ENCODE results near the gene TRPV5.

DNA sequence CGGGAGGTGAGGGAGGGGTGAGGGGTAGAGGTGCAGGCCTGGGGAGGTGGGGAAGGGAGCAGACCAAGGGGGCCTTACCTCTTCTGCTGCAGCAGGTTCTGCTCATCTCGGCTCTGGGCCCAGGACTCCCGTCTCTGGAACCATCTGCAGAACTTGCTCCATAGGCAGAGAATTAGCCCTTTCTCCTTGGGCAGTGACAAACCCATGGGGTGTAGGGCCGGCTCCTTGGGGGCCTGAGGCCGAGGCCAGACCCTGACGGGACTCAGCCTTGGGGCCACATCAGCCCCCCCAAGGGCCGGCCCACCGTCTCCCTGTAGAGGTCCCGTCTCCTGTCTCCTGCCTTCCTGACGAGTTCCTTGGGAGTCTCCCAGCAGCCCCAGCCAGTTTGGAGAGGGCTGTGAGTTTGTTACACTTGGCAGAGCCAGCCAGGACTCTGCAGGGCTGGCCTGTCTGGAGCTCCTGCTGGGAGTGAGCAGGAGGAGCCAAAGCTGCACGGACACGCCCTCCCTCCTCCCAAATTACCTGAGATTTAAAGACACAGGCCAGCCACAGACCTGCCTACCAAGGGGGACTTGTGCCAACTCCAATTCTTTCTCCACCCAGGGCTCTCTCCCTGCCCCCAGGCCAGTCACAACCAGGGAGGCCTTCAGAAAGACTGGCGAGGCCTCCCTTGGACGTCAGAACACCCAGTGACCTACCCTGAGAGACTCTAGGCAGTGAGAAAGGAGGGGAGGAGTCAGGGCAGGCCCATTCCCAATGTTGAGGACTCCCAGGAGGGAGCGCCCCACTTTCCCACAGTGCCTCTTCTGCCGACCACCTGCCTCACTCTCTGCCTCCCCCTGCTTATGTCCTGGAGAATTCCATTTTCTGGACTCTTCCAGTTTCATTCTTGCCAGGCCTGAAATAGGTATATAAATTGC is 48.0 kb downstream of the TRPV5 start, which contains the start of gene TRPV6:
- TF ChIP-seq CTCF (IDR thresholded peaks at IDR 0.05) (no peak), POLR2A (IDR thresholded peaks at IDR 0.05) (no peak)
